Heart left ventricle (tissue), 16 donors: ENCODE data around the gene FMO5. TPM values are rescaled to one million over a fixed set of nuclear protein-coding genes. Genes with fewer than 3 reads are reported as not detected.
"Not testable (repeated sequence)": the region's sequence is repeated elsewhere in the genome, so short reads cannot be mapped to it uniquely, and the experiment has no call there.

Experiments
- ATAC-seq, 4 donors: fragments of 200-7000 bp; cut with Tn5 transposase; one replicate each; pipeline ENCODE4 v1.9.1; 2020 to 2022; ENCODE audit warnings: moderate library complexity in 4 of 4, mild to moderate bottlenecking in 3 of 4, moderate number of reproducible peaks in 1 of 4
- DNase-seq, 5 donors: peaks; one replicate each; pipeline ENCODE4 v3.0.0-alpha.2; 2020
- H3K27ac ChIP-seq, 12 donors: fragments of 200-600 bp; sonication (generic) in 4 of 12; one replicate each; pipeline versions ENCODE4 v1.5.0 to v1.8.0; 2016 to 2022; ENCODE audit warnings: mild to moderate bottlenecking in 2 of 12
- H3K27me3 ChIP-seq, 9 donors: fragments of 200-600 bp; sonication (generic) in 2 of 9; one replicate each; pipeline versions ENCODE4 v1.5.1 to v1.8.0; 2016 to 2022; ENCODE audit warnings: mild to moderate bottlenecking in 3 of 9
- H3K36me3 ChIP-seq, 9 donors: fragments of 200-600 bp; sonication (generic) in 2 of 9; one replicate each; pipeline versions ENCODE4 v1.5.0 to v1.8.0; 2018 to 2022; ENCODE audit warnings: mild to moderate bottlenecking in 2 of 9
- H3K4me1 ChIP-seq, 12 donors: fragments of 200-600 bp; sonication (generic) in 4 of 12; one replicate each; pipeline versions ENCODE4 v1.5.0 to v1.8.0; 2016 to 2022; ENCODE audit warnings: mild to moderate bottlenecking in 3 of 12
- H3K4me3 ChIP-seq, 12 donors: fragments of 200-600 bp; sonication (generic) in 4 of 12; one replicate each; pipeline versions ENCODE4 v1.5.0 to v1.8.0; 2017 to 2022; ENCODE audit warnings: mild to moderate bottlenecking in 9 of 12, moderate library complexity in 4 of 12
- H3K9me3 ChIP-seq, 12 donors: fragments of 200-600 bp; sonication (generic) in 4 of 12; one replicate each; pipeline versions ENCODE4 v1.5.0 to v1.8.0; 2016 to 2022; ENCODE audit warnings: mild to moderate bottlenecking in 1 of 12
- POLR2A ChIP-seq, 2 donors: fragments of 450-650 bp; IDR thresholded peaks; one replicate each; pipeline ENCODE4 v1.6.1; 2017; ENCODE audit warnings: antibody characterized with exemption in 2 of 2, mild to moderate bottlenecking in 2 of 2, moderate library complexity in 2 of 2
- WGBS, 4 donors: extraction: QIAGEN DNeasy Blood & Tissue Kit in 2 of 4; methylation state at CpG; one replicate each; pipeline versions ENCODE4 v1.1.5 to v1.1.7; 2013 to 2018; 5-methylcytosine and 5-hydroxymethylcytosine counted together
- intact Hi-C, 10 donors: fragments of 100-400 bp; cut with DNase I; formaldehyde crosslinking; loops; one replicate each; pipeline versions ENCODE4 v1.11.1 to v1.14.2; 2022
- polyA plus RNA-seq, 2 donors: library from polyadenylated mRNA; stranded (reverse); fragments of 200-250 nt; gene quantifications; one replicate each; pipeline ENCODE4 v1.2.3, GENCODE V29; 2013
- total RNA-seq, 9 donors: library from RNA; depleted of rRNA in 2 of 9; stranded (reverse); fragments of >200 nt in 2 of 9; fragmentation: NEBNext Ultra II Directional in 3 of 9; extraction: Animal tissue kit (Norgen Biotek cat#: 25700) in 3 of 9; gene quantifications; one replicate each; pipeline versions ENCODE4 v1.1.0 to v1.2.4, GENCODE V29; 2016 to 2023
- TF ChIP-seq, protein P1 (sequence below), 12 donors: fragments of 200-600 bp; sonication (generic) in 4 of 12; IDR thresholded peaks; one replicate each; pipeline versions ENCODE4 v1.5.0 to v1.8.0; 2018 to 2022; ENCODE audit warnings: antibody characterized with exemption in 12 of 12, mild to moderate bottlenecking in 5 of 12
- donor health status: ischemic (EF 13 %, LVEDD 7.1; RV severe dilation, severe dysfunction).
- donor health status: healthy with polysubstance abuse.
- donor health status: DM: no; HTN: yes; CAD: no.
- donor health status: DM: no; HTN: no; CAD: no.
- donor health status: ischemic (EF 25% LVEDD 6.9; RV normal size, moderate dysfunction).
- donor health status: ischemic (EF 25% LVEDD 5.7; RV mildly dilated, moderate dysfunction).
- donor health status: healthy.
- donor health status: DM: yes; HTN: yes; CAD: no.
- donor health status: ischemic (EF 35%, LVEDD 5.7; RV mildly dilated, moderate dysfunction).
- donor health status: nonischemic (EF 11% LVEDD 7.7; RV severe dilation, severe dysfunction).
- donor health status: DM: yes; HTN: yes; CAD: no.
- donor health status: PGD.
- donor health status: ischemic (EF 29% LVEDD 5.4; RV normal size, mild dysfunction).
- donor health status: nonischemic (EF 23%, LVEDD 6.1; RV moderate dilation, normal function).

FMO5 gene
- total and polyA plus RNA-seq, 11 donors = 0.71 to 17.0 (median 1.2) TPM

GRCh38 chr1:147243228-147243685, 18.1 kb upstream of the FMO5 start:
- peak; percentile 25 to 48 (median 44) for ATAC-seq
- Histone ChIP-seq H3K27ac (peak overlapping the region; percentile 71 to 98 (median 92)), H3K4me3 (peak overlapping the region; percentile 68 to 100 (median 92)), H3K9me3 (no peaks in the 10 kb centered on the region), H3K27me3 (no peaks in the 10 kb centered on the region), H3K36me3 (no peaks in the 10 kb centered on the region), H3K4me1 (peaks cover 3 to 46% (median 15%) of the 10 kb centered on the region in 12 donors)
- 0 to 1% (median 1%) methylated on average over 26 to 30 of the region's 30 CpGs for WGBS, 4 donors
- DNase-seq = peak in 4 of 5 donors; percentile 21 to 69 (median 35)
- no peak for TF ChIP-seq POLR2A (IDR thresholded peaks at IDR 0.05)
- TF ChIP-seq, protein P1, sequence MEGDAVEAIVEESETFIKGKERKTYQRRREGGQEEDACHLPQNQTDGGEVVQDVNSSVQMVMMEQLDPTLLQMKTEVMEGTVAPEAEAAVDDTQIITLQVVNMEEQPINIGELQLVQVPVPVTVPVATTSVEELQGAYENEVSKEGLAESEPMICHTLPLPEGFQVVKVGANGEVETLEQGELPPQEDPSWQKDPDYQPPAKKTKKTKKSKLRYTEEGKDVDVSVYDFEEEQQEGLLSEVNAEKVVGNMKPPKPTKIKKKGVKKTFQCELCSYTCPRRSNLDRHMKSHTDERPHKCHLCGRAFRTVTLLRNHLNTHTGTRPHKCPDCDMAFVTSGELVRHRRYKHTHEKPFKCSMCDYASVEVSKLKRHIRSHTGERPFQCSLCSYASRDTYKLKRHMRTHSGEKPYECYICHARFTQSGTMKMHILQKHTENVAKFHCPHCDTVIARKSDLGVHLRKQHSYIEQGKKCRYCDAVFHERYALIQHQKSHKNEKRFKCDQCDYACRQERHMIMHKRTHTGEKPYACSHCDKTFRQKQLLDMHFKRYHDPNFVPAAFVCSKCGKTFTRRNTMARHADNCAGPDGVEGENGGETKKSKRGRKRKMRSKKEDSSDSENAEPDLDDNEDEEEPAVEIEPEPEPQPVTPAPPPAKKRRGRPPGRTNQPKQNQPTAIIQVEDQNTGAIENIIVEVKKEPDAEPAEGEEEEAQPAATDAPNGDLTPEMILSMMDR (IDR thresholded peaks at IDR 0.05) = no peak
- intact Hi-C loops = loop anchor here in 4 of 10 donors (2.0 kb wide), 1 partner anchor 70 kb away; the partner anchor contains the start of gene PRKAB2 (in 4 of the 4)

DNA sequence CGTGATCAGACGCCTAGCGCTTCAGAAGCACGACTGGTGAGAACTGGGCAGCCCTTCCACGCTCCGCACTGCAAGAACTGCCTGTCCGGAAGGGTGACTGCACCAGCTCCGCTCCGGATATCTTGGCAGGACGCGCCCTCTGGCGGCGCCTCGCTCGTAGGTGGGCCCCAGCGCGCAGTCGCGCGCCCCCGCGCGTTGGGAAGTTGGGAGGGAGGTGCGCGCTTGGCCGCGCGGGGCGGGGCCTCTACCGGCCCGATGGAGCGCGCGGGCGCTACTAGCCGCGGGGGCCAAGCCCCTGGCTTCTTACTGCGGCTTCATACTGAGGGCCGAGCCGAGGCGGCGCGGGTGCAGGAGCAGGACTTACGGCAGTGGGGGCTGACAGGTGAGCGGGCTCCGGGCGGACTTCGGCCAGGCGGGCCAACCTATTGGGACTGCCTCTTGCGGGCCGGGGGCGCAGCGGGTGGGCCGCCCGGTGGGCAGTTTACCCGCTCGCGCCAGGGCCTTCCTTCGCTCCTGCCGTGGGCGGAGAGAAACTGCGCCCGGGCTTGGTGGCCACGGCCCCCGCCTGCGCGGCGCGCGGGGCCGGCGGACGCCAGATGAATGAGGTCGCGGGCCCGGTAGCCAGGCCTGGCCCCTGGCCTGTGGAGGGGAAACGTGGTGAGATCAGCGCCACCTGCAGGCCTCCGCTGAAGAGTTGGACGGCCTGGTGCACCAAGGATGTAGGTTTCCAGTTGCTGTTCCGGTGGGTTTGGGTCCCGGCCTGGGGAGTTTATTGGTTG, 17.5 kb upstream of the FMO5 start, which contains the start of gene CHD1L:
TSS of gene CHD1L (plus strand) at position 236 of the 779 bp plus-strand sequence. CDS start at position 256, 20 bp downstream.
- Histone ChIP-seq H3K4me3 (peak within 1 kb of the TSS; percentile 68 to 100 (median 92)), H3K27me3 (no peaks in the 10 kb centered on the region), H3K9me3 (no peaks in the 10 kb centered on the region), H3K27ac (peak within 1 kb of the TSS; percentile 71 to 98 (median 92)), H3K4me1 (peaks cover 3 to 43% (median 15%) of the 10 kb centered on the region in 12 donors), H3K36me3 (no peaks in the 10 kb centered on the region)
- peak; percentile 93 to 99 (median 97) for ATAC-seq
- peak; percentile 94 to 99 (median 97) for DNase-seq
- peak in 1 of 2 donors; percentile 57 for TF ChIP-seq POLR2A (IDR thresholded peaks at IDR 0.05)
- TF ChIP-seq, protein P1 (IDR thresholded peaks at IDR 0.05) = peak; percentile 70 to 94 (median 82)
- intact Hi-C loops = loop anchor here (1.0 to 2.0 kb wide), 2 partner anchors 70 kb away; partner anchors contain the start of gene PRKAB2 (in 10 of the 10)
- 0% methylated on average over 16 to 82 of the region's 82 CpGs for WGBS, 4 donors

- 26 to 40% (median 29%) methylated on average over 9 of the region's 9 CpGs for WGBS, 4 donors
Observed at GRCh38 chr1:147241934-147242448, 16.9 kb upstream of the FMO5 start.

DNA sequence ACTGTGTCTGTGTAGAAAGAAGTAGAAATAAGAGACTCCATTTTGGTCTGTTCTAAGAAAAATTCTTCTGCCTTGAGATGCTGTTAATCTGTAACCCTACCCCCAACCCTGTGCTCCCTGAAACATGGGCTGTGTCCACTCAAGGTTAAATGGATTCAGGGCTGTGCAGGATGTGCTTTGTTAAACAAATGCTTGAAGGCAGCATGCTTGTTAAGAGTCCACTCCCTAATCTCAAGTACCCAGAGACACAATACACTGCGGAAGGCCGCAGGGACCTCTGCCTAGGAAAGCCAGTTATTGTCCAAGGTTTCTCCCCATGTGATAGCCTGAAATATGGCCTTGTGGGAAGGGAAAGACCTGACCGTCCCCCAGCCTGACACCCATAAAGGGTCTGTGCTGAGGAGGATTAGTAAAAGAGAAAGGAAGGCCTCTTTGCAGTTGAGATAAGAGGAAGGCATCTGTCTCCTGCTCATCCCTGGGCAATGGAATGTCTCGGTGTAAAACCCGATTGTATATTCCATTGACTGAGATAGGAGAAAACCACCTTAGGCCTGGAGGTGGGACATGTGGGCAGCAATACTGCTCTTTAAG, 15.1 kb upstream of the FMO5 start:
- peaks cover 3 to 21% (median 13%) of the 10 kb centered on the region in 12 donors for H3K4me1 ChIP-seq
- H3K27me3 ChIP-seq, H3K9me3 ChIP-seq, H3K36me3 ChIP-seq, DNase-seq, intact Hi-C loops, H3K4me3 ChIP-seq, ATAC-seq, H3K27ac ChIP-seq: not testable (repeated sequence)
- 85 to 92% (median 87%) methylated on average over 5 of the region's 5 CpGs for WGBS, 4 donors

More at GRCh38 chr1:147241934-147242448, 16.9 kb upstream of the FMO5 start:
- ATAC-seq (no peak), DNase-seq (no peak)
- Histone ChIP-seq H3K4me3 (peak overlapping the region in 11 of 12 donors; percentile 68 to 100 (median 89)), H3K27ac (peak overlapping the region in 11 of 12 donors; percentile 58 to 98 (median 93)), H3K27me3 (no peaks in the 10 kb centered on the region), H3K36me3 (no peaks in the 10 kb centered on the region), H3K9me3 (no peaks in the 10 kb centered on the region), H3K4me1 (peaks cover 3 to 37% (median 15%) of the 10 kb centered on the region in 12 donors)
- no peak for TF ChIP-seq POLR2A (IDR thresholded peaks at IDR 0.05)
- TF ChIP-seq, protein P1 (IDR thresholded peaks at IDR 0.05) = no peak
- intact Hi-C loops = loop anchor here (1.0 to 2.0 kb wide), 2 partner anchors 69 to 70 kb away; partner anchors contain the start of gene PRKAB2 (in 10 of the 10)
